ENCODE measurements around the gene PRKCQ.
"Not testable (repeated sequence)": the region's sequence is repeated elsewhere in the genome, so short reads cannot be mapped to it uniquely, and the experiment has no call there.

Gene PRKCQ

DNA sequence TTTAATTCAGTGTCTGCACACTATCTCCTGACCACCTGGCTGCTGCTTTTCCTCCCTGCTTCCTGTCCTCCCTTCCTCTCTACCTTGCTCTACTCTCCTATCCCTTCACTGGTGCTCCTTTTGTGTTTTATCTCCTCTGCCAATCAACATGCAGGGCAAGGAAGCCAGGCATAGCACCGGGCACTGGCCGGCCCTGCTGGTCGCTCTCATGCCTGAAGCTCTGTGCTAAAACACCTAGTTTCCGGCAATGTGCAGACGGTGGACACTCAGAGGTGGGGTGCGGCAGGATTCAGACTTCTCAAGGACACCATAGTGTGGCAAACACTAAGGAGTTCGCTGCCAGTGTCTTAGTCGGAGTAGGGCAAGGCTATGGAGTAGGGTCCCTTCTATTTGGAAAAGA is 177.1 kb downstream of the PRKCQ start:
- no peak for DNase-seq

GRCh38 chr10:6402349-6402709 is 177.7 kb downstream of the PRKCQ start:
- DNase-seq: no peak

DNA sequence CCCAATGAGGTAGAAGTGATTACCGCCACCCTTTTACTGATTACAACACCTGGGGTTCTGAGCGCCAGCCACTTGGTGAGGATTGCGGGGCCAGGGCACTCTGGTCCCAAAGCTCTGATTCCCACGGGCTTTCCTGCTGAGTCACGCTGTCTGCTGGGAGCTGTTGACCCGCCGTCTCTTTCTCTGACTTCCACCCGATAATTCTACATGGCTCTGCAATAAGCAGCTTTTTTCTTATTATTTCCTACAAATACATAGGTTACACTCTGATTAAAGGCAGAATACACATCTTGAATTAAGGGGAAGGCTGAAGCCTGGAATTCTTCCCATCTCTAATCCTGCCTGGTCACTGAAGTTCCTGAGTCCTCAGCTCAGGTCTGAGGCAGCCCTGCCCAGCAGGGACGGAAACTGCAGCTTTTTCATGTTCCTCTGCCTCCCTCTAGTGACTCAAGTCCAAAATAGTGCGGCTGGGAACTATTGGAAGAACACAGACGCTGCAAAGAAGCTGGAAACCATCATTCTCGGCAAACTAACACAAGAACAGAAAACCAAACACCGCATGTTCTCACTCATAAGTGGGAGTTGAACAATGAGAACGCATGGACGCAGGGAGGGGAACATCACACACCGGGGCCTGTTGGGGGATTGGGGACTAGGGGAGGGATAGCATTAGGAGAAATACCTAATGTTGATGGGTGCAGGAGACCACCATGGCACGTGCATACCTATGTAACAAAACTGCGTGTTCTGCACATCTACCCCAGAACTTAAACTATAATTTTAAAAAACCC is 178.3 kb downstream of the PRKCQ start:
- peak; percentile 53 for DNase-seq

GRCh38 chr10:6400821-6401465 is 179.1 kb downstream of the PRKCQ start:
- DNase-seq: no peak

DNA sequence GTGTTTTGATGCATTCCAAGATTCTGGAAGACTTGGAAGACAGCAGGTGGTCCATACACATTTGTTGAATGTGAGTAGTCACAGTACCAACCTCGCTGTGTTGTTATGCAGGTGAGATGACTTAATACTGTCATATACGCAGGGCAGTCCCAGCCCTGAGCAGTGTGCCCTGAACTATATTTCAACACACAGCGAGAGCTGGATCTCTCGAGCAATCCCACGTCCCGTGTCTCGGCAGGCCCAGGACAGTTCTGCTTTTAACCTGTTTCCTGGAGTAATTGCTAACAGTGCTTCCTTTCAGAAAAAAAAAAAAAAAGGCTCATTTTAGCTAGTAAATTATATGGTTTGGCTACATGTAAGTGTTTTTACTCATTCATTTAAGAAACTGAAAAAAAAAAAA is 179.7 kb downstream of the PRKCQ start:
- no peak for DNase-seq

GRCh38 chr10:6399879-6400278 is 180.2 kb downstream of the PRKCQ start:
- DNase-seq: no peak

DNA sequence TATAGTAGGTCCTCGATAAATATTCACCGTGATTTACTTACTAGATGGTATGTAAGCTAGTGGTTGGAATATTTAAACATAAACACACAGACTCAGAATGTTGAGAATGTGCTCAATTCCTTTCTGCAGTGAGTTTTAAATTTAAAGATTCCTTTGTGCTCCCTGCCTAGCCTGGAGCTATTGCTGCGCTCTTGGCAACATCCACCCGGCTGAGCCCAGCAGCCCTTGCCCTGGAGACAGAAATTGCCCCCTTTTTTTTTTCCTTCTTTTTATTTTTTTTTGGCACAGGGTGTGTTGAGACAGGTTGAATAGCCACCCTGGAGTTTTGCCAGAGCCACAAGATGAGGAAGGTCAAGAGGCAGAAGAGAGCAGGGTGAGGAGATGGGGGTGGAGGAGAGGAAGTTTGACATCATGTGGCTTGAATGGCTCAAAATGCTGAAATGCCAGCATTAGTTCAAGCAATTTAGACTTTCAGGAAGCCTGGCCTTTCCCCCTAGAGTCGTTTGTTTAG is 180.8 kb downstream of the PRKCQ start:
- no peak for DNase-seq

DNA sequence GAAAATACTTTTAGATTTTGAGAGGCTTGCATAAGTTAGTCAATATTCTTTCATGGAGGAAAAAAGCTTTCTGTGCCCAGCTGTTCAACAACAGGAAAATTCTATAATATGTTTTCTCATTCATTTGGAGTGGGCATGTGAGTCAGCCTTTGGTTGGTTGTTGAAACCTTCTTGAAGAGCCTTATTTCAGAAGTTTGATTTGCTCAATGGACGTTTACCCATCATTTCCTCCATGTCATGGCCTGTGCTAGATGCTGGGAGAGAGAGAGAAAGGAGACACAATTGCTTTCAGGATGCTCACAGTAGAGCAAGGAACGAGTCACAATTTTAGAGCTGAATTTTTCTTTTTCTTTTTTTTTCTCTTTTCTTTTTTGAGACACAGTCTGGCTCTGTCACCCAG is 181.7 kb downstream of the PRKCQ start:
- DNase-seq: no peak

- DNase-seq: no peak
Observed at GRCh38 chr10:6396652-6397051, 183.4 kb downstream of the PRKCQ start.

DNA sequence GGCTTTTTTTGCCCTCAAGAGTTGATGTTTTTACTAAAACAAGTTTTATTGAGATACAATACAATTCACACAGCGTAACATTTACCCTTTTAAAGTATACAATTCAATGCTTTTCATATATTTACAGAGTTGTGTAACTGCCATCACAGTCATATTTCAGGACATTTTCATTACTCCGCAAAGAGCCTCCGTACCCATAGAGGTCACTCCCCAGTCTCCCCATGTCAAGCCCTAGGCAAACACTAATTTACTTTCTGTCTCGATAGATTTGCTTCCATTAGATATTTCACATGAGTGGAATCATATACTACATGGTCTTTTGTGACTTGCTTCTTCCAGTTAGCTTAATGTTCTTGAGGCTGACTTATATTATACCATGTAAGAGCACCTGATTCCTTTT is 183.8 kb downstream of the PRKCQ start:
- DNase-seq: no peak

DNA sequence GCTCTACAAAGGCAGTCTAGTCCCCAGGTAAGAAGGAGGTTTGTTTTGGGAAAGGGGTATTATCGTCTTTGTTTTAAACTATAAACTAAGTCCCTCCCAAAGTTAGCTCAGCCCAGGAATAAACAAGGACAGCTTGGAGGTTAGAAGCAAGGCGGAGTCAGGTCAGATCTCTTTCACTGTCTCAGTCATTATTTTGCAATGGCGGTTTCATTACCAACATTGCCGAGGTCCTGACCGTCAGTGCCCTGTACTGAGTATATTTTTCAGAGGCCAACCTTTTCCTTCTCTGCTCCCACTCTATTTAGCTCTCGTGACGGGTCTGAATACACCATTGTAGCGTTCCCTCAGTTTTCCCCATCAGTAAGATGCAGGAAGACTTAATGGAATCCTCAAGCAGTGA is 184.5 kb downstream of the PRKCQ start:
- DNase-seq: no peak

DNA sequence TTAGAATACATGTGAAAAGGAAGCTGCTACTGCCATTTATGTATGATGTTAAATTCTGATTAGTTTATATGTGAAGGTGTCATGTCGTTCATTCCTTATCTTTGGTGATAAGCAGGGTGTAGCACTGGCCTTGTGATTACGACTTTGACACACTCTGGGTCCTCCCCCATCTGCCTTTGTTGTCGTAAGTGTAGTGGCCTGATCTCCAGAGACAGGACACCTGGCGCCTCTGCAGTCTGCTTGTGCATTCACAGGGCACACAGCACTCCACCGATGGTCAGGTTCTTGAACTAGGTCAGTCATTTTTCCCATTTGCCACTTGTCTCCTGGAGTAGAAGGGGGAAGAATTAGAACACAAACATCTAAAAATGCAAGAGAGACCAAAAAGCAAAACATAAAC is 186.0 kb downstream of the PRKCQ start:
- DNase-seq: no peak

GRCh38 chr10:6393168-6393567 is 186.9 kb downstream of the PRKCQ start:
- no peak for DNase-seq

GRCh38 chr10:6390213-6390845 is 189.7 kb downstream of the PRKCQ start:
- no peak for DNase-seq

DNA sequence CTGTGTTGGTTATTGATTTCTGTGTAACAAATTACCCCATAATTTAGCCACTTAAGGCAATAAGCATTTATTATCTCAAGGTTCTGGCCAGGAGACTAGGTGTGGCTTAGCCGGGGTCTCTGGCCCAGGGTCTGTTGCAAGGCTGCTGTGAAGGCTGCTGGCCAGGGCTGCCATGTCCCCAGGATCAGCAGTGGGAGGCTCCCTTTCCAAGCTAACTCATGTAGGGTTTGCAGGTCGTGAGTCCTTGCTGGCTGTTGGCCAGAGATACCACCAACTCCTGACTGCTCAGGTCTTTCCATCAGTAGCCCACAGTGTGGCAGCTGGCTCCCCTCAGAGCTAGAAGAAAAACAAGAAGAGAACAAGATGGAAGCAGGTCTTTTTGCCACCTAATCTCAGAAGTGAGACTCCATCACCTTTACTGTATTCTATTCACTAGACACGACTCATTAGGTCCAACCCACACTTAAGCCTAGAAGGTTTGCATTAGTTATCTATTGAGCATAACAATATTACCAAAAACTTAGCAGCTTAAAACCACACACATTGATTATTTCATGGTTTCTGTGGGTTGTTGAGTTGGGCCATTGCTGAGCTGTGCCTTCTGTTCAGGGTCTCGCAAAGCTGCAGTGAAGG is 191.7 kb downstream of the PRKCQ start:
- DNase-seq: no peak

- DNase-seq: no peak
Observed at GRCh38 chr10:6386960-6387359, 193.1 kb downstream of the PRKCQ start.

DNA sequence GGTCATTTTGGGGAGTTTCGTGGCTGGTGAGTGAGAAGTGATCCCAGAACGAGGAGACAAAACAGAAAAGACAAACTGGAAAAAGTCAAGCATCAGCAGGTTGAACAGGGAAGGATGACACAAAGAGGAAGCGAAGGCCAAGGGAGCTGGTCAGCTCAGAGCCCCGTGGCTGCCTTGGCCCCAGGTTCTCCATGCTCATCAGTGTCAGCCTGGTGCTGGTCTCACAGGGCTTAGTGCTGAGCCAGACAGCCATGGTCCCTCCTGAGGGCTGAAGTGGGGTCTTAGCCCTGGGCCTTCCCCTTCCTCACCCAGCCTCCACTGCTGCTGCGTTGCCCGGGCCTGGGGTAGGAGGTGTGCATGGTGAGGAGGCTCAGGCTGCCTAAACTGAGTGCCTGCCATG is 193.7 kb downstream of the PRKCQ start:
- DNase-seq: no peak

DNA sequence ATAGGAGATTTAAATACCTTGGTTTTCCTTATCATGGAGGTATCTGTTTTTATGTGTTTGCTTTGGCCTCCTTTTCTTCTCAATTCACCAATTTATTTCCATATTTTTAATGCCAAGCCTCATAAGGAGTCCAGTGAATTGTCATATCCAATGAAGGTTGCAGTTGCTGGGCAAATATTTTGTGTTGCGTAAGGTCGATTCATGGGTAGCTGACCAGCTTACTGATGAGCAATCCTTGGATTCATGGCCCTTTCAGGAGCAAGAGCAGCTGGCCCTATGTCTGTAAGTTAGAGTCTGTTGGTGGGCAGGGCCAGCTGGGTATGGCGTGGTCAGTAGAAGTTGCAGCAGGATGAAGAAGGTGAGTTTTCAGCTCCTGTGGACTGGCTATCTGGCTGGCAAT is 194.4 kb downstream of the PRKCQ start:
- DNase-seq: no peak

DNA sequence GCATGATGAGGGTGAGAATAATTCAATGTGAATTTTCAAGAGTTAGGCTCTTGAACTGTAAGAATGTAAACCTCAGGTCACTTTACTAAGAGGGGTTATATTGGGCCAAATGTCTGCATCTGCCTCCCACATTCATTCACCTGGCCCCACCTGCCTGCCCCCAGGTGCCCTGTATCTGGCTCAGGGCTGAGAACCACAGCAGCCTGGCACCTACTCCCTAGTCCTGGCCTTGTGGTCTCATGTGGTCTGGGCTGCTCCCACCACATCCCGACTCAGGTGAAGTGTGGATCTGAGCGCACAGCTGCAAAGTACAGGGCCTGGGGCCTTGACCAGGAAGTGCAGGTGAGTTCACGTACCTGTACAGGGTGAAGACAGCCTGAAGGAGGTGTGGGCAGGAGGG is 195.2 kb downstream of the PRKCQ start:
- no peak for DNase-seq

DNA sequence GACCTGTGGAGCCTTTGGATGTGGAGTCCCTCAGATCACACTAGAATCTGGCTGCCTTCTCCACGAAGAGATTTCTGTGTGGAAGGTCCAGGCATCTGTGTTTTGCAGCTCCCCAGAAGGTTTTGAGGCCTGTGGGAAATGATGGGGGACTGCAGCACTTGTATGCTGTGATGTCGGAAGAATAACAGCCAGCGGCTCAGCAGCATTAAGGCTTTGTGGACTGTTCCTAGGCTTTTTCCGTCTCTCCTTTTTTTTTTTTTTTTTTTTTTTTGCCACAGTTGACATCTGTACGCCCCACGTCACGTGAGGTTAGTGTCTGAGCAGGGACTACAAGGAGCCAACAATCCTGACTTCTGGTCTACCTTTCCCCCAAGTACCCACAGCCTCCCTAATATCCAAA is 196.0 kb downstream of the PRKCQ start:
- DNase-seq: no peak

DNA sequence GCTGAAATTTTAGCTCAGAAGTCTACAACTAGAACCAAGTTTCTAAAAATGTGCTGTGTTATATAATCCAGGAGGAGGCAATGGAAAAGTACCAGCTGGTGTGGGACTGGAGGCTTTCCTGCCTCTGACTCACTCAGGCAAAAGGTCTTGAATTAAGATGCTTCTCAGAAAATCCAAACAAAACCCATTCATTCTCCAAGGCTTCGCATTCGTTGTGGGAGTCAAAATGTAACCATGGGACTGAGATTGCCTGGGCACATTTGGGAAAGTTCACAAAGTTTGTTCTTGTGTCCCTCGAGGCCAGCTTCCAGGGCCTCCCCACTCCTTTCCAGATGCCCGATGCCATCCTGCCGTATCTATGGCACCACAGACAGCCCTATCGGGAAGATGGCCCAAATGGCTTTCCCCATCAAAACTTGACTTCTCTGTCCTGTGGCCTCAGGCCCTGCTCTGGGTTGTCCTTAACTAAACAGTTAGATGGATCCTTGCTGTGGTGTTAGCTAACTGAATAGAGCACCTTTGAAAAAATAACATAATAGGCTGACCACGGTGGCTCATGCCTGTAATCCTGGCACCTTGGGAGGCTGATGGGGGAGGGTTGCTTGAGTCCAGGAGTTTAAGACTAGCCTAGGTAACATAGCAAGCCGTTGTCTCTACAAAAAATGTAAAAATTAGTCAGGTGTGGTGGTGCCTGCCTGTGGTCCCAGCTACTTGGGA is 196.8 kb downstream of the PRKCQ start:
- no peak for DNase-seq

GRCh38 chr10:6382081-6382480 is 198.0 kb downstream of the PRKCQ start:
- DNase-seq: no peak

DNA sequence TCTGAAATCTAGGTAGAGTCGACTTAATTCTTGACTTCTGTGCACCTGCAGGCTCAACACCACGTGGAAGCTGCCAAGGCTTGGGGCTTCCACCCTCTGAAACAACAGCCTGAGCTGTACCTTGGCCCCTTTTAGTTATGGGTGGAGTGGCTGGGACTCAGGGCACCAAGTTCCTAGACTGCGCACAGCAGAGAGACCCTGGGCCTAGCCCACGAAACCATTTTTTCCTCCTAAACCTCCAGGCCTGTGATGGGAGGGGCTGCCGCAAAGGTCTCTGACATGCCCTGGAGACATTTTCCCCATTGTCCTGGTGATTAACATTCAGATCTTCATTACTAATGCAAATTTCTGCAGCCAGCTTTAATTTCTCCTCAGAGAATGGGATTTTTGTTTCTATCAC is 199.6 kb downstream of the PRKCQ start:
- DNase-seq: not testable (repeated sequence)

All from NCI-H2029 (cell line).